ENCODE data around the gene FH.

GRCh38 chr1:241482761-241483250 is 36.7 kb downstream of the FH start:
- TF ChIP-seq ZNF114 (CRISPR knock-in tag; IDR thresholded peaks at IDR 0.05) = no peak
- TF ChIP-seq CTCF (conservative IDR thresholded peaks at IDR 0.05; ENCODE audit: low read depth in 2 of 2) = no peak
- no peak for TF ChIP-seq REST (IDR thresholded peaks at IDR 0.05; ENCODE audit: unreplicated experiment)
- no peak for TF ChIP-seq POLR2AphosphoS5 (IDR thresholded peaks at IDR 0.05; ENCODE audit: low read depth)
- no peak for TF ChIP-seq EZH2phosphoT487 (IDR thresholded peaks at IDR 0.05; ENCODE audit: unreplicated experiment)
